K562 (cell line): Measurements from ENCODE around the gene ITPK1.

Experiments
- ATF4 ChIP-seq: fragments of 450-650 bp; formaldehyde crosslinking; IDR thresholded peaks from 2 replicates; pipeline ENCODE4 v1.4.0; 2022; ENCODE audit warnings: mild to moderate bottlenecking, moderate library complexity
- ATF6 ChIP-seq: sonication (generic); formaldehyde crosslinking; IDR thresholded peaks from 2 replicates; pipeline ENCODE4 v1.4.0; 2020; ENCODE audit warnings: mild to moderate bottlenecking, missing genetic modification reagents
- EP300 ChIP-seq: IDR thresholded peaks from 2 replicates; pipeline ENCODE4 v1.6.1; 2012; ENCODE audit warnings: low read length, improper control_type of control experiment
- EP400 ChIP-seq: fragments of 450-650 bp; IDR thresholded peaks from 2 replicates; pipeline ENCODE4 v1.6.1; 2017; ENCODE audit warnings: antibody characterized with exemption, mild to moderate bottlenecking, moderate library complexity
- HEY1 ChIP-seq: fragments of 250-450 bp; sonication (Bioruptor Pico); IDR thresholded peaks from 2 replicates; pipeline ENCODE4 v1.5.0; 2020; ENCODE audit warnings: mild to moderate bottlenecking, moderate library complexity, borderline replicate concordance
- LARP7 ChIP-seq: fragments of 450-650 bp; IDR thresholded peaks from 2 replicates; pipeline ENCODE4 v1.6.1; 2016
- POLR2A ChIP-seq: fragments of 450-650 bp; conservative IDR thresholded peaks from 2 replicates; pipeline ENCODE4 v1.6.1; 2016
- USF2 ChIP-seq: sonication (generic); formaldehyde crosslinking; IDR thresholded peaks from 2 replicates; pipeline ENCODE4 v1.5.0; 2020; ENCODE audit warnings: missing genetic modification reagents
- ZNF121 ChIP-seq: sonication (generic); formaldehyde crosslinking; conservative IDR thresholded peaks from 2 replicates; pipeline ENCODE4 v1.8.0; 2022; ENCODE audit warnings: missing genetic modification reagents
- ZNF232 ChIP-seq: sonication (generic); formaldehyde crosslinking; IDR thresholded peaks from 2 replicates; pipeline ENCODE4 v1.8.0; 2022; ENCODE audit warnings: mild to moderate bottlenecking, missing genetic modification reagents
- ZZZ3 ChIP-seq: fragments of 450-650 bp; IDR thresholded peaks from 2 replicates; pipeline ENCODE4 v1.6.1; 2016; ENCODE audit warnings: antibody characterized with exemption, mild to moderate bottlenecking, moderate library complexity

- TF ChIP-seq ATF6, result no peak
- TF ChIP-seq ATF4, result no peak
- TF ChIP-seq ZZZ3, result no peak
- no peak for TF ChIP-seq LARP7
- no peak for TF ChIP-seq ZNF232
- TF ChIP-seq USF2 (CRISPR knock-in tag), result no peak
- TF ChIP-seq EP300, result no peak
- no peak for TF ChIP-seq POLR2A
- no peak for TF ChIP-seq ZNF121 (CRISPR knock-in tag)
- no peak for TF ChIP-seq EP400
- no peak for TF ChIP-seq HEY1 (CRISPR knock-in tag)
These were observed 108.3 kb downstream of the ITPK1 start for GRCh38 chr14:93007225-93007997.
